Head of caudate nucleus (tissue), 42 donors: ENCODE data around the gene TRIM31.

ENCODE experiments used
- DNase-seq, 42 donors: peaks; one replicate each; pipeline versions ENCODE4 v3.0.0 to v3.0.0-alpha.2; 2020 to 2021; ENCODE audit warnings: mixed read lengths in 7 of 42
- intact Hi-C: fragments of 100-400 bp; cut with DNase I; formaldehyde crosslinking; loops from one replicate; pipeline ENCODE4 v1.15.0; 2022

Gene TRIM31, protein sequence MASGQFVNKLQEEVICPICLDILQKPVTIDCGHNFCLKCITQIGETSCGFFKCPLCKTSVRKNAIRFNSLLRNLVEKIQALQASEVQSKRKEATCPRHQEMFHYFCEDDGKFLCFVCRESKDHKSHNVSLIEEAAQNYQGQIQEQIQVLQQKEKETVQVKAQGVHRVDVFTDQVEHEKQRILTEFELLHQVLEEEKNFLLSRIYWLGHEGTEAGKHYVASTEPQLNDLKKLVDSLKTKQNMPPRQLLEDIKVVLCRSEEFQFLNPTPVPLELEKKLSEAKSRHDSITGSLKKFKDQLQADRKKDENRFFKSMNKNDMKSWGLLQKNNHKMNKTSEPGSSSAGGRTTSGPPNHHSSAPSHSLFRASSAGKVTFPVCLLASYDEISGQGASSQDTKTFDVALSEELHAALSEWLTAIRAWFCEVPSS

DNA sequence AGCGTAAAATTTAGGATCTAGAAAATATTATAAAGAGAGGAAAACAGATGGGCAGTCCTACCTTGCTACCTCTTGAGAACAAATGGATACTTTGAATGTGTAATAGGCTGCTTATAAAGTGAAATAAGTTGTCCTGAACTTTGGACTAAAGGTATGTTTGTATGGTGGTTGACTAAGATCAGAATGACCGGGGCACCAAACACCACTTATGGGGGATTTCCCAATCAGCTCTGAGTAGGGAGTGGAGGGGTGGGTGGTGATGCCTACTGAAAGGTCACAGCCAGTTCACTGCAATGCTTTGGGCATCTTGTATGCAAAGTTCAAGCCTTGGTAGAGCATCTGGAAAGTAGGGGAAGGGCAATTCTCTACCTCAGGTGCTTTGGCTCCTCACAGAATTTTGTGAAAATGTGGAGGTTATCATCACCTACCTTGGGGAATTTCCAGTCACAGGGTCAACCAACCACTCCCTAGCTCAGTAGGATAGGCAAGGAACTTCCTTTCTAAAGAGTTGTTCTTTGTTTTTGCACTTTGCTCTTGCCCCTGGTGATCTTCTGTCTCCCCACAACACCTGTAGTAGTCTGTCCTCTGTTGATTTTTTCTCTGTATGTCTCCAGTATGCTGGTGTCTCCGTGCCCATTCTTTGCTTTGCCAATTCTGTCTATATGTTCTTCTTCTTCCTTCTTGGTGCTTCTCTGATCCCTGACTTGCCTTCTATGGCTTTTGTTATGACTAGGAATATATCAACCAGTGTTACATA, at the start of gene TRIM31:
TRIM31 (minus strand) TSS at position 88 of the 757 bp plus-strand sequence. CDS start 285 bp downstream, outside the sequence.
- intact Hi-C loops: no loop called here
- DNase-seq: no peak

DNA sequence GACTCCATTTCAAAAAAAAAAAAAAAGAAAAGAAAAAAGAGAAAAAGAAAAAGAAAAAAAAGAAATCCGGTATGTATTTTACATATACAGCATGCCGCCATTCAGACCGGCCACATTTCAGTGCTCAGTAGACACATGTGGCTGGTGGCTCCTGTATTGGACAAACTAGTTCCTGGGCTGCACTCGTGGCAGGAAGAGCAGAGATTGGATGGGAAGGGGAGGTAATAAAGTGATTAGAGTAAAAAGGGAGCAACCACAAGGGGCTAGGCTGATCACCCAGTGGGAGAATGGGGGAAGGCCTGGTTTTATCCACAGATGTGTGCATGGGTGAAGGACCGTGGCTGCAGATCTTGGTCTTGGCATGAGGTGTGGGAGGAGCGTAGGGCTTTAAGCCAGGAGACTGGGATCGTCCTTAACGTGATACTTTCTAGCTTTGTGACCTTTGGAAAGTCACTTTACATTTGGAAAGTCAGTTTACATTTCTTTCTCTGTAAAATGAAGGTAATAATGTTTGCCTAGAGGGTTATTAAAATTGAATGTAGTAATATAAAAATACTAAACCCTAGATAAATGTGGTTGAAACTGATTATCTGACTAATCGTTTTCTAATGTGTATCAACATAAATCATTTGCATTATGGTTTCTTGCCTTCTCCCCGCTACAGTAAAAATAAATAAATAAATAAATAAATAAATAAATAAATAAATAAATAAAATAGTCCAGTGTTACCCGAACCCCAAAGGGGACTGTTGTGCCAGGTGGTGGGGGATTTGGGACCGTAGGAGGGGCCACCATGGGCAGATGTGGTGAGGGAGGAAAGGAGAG, 49.6 kb upstream of the TRIM31 start:
- intact Hi-C loops: no loop called here
- DNase-seq: no peak

DNA sequence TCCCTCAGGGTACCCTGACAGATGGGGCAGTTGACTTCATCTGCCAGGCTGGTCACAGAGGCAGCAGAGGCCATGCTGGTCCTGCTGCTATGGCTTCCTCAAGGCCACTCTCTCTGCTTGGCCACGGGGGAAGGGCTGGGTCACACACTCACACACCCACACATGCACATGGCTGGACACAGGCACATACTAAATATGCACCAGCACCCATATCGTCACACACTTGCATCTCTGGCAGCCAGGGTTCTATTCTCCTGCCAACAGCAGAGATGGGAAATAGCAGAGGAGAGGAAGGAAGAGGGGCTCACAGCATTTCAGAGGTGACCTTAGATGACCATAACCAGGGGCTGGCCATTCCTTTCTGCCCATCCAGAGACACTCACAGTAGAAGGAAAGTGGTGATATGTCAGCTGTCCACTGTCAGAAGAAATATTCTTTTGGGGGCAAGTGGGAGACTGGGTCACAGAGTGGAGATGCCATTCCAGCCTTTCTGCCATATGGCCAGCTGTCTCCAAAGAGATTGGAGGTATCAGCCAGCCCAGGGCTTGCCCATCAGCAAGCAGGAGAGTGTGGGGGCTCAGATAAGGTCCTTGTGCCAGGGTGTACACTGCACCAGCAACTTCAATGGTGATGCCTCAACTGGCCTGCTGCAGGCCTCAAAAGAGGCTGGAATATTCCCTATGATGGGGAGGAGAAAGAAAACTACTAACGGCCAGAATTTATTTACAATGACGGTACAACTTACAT, 48.1 kb upstream of the TRIM31 start, which contains the start of gene TRIM10:
TRIM10 (minus strand) TSS at position 427 of the 747 bp plus-strand sequence; CDS start at position 74, 353 bp downstream.
- intact Hi-C loops: no loop called here
- no peak for DNase-seq

DNA sequence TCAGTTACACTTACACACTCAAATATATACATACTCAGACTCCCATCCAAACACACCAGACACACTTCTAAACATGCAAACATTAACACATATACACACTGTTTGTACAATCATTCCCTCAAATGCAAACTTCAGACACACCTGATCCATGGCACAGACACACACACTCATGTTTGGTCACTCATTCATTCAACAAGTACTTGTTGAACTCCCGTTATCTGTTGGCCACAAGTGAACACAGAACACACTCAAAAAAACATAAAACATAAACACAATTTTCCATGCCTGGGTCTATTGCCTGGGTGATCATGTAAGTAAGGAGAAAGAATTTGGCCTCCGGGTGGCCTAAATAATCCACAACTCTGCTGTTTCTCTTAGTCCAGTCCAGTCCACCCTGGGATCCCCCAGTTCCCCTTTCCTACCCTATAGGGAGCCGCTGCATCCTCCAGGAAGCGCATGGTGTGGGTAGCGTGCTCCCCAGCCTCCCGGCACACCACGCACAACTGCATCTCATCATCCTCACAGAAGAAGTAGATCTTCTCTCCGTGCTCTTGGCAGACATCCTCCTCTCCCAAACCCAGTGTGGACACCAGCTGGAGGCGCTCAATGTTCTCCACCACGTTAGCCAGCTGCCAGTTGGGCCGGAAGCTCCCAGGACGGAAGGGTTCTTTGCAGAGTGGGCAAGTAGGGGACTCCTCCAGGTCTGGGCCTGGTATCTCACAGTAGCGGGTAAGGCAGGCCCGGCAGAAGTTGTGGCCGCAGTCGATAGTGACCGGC, 47.3 kb upstream of the TRIM31 start:
- intact Hi-C loops: no loop called here
- DNase-seq: no peak

DNA sequence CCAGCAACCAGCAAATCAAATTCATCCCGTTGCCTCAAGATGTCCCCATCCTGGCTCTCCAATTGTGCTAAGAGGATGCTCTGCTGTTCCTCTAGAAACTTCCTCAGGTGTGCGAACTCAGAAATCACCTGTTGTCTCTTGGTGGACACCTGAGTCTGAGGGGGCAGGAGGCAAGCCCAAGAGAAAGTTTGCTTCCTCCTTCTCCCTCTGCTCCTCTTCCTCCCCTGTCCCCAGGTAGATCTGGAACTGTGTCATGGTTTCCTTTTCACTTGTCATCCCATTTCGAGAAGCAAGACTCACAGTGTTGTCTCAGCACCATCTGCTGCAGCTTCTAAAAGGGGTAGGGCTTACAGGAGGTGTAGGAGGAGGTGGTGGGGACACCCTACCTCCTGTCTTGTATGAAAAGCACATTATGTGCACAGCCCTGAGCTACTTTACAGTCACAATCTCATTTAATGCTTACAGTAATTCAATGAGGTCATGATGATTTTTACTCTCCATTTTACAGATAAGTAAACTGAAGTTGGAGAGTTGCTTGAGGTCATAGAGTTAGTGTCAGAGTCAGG, 45.7 kb upstream of the TRIM31 start:
- no peak for DNase-seq
- intact Hi-C loops: no loop called here

DNA sequence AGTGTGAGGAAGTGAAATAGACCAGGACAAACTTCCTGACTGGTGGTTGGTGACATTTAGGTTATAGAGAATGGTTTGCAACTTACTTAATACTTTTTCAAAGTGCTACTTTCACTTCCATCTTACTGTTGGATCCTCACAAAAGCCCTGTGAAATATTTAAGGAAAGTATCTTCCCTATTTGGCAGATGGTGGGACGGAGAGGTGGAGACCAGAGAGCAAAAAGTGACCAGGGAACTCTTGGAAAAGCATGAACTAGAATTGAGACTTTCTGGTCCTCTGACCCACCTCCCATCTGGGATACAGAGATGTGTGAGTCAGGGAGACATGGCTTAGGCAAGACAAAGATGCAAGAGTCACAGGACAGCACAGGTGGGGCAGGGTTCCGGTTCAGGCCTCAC, 45.1 kb upstream of the TRIM31 start:
- intact Hi-C loops: no loop called here

DNA sequence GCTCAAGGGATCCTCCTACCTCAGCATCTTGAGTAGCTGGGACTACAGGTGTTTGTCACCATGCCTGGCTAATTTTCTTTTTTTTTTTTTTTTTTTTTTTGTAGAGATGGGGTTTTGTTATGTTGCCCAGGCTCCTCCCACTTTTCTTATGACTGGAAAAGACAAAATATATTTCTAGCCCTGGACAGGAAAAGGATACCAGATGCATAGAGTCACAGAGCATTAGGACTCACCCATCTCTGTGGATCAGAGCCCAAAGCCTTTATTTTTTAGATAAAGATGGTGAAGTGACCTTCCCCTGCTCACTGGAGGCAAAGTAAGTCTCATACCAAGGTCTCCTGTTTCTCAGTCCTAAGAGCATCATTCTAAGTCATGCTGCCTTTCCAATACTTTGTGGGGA, 44.7 kb upstream of the TRIM31 start:
- no peak for DNase-seq
- intact Hi-C loops: no loop called here

More for the DNA sequence above, 45.1 kb upstream of the TRIM31 start:
- DNase-seq: no peak

DNA sequence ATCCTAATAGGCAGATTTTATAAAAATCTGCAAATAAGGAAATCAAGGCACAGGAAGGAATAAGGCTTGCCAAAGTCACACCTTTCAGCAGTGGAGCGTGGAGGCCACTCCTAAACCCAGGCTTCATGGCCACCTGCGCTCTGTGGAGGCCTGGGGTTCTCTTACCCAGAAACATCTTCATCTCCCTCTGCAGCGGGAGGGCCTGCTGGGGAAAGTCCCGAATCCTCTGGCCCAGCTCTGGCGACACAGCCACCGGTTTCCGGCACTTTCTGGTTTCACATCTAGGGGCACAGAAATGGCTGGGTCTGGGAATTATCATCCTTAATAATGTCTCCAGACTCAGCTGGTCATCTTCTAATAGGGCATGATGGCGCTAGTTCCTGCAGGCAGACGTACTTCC, 43.9 kb upstream of the TRIM31 start:
- intact Hi-C loops: no loop called here
- no peak for DNase-seq

DNA sequence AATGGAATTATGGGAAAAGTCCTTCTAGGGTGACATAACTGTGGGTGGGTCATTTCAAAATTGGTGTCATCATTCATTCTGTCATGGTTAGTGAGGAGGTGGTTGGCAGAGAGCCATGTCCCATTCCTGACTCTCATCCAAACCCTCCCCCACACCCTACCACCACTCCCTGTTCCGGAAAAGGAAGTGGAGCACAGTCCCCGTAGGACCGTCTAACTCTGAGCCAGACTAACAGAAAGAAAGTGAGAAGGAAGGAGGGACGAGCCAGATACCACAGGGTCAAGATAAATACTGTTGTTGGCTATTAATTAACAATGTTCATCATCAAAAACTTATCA, 43.3 kb upstream of the TRIM31 start:
- intact Hi-C loops: no loop called here
- DNase-seq: no peak

DNA sequence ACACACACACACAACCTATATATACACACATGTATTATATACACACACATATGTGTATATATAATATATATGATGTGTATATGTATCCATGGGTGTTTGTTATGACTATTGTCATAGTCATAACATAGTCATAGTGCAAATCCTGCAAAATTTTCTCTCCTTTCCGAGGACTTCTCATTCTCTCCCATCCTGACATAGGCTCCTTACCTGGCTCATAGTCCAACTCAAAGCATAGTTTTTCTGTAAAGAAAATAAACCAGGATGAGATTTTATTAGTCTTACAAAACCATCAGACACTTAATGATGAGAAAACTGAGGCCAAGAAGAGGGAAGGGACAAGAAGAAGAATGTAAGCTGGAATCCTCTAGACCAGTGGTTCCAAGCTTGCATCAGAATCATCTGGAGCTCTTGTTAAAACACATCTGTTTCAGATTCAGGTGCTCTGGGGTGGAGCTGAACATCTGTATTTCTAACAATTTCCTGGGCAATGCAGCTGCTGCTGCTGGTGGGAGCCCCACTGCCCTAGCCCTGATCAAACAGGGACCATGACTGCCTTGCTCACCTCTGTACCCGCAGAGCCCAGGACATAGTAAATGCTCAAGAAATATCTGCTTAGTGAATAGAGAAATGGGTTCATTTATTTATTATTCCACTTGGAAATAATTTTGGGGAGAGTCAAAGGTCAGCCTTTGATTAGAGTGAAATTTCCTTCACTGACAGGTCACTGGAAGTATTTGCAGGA, 42.8 kb upstream of the TRIM31 start:
- intact Hi-C loops: no loop called here
- no peak for DNase-seq

DNA sequence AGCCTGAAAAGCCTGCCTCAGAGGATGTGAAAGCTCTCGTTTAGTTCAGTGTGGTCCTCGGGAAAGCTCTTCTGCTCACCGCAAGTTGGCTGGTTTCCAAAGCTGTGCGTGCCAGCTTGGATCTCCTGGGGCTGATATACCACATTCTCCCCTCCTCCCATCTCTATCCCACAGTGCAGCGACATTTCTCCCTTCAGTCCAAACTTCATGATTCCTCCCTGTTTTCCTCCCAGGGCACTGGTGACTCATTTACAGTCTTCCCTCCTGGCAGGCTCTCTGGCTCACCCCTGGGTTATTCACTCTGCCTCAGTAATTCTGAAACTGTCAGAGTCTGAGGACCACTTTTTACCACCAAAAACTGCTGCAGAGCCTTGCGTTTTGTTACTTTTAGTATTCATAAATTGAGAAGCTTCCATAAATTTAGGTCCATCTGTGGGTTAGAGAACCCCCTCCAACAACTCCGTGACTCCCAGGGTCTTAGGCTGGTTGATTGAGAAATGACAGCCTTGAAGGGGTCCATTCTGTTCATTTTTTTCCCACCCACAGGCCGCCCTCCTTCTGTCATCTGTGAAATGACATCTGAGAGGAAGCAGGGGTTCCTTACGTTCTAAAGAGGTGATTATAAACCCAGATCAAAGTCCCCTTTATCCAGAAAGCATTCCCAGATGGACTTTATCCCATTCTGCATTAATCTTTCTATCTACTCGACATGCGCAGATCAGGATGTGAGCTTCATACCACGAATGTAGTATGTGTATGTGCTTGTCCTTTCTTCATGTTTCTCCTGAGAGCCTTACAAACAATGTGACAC, 42.0 kb upstream of the TRIM31 start:
- intact Hi-C loops: no loop called here
- no peak for DNase-seq

DNA sequence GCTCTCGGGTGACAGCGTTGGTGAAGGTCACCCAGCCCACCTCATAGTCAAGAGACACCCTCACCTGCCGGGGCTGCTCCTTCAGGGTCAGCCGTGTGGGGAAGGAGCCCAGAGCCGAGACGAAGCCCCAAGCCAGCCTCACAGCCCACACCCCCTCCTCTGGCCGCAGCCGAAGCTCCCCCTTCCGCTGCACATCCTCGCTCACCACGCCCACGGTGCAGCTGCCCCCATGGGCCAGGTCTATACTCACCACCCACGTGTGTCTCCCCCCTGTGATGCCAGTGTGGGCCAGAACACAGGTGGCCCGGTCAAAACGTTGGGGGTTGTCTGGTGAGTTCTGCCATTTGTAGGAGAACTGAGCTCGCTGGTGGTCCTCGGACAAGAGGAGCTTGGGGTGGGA, 41.2 kb upstream of the TRIM31 start:
- intact Hi-C loops: no loop called here
- DNase-seq: no peak

DNA sequence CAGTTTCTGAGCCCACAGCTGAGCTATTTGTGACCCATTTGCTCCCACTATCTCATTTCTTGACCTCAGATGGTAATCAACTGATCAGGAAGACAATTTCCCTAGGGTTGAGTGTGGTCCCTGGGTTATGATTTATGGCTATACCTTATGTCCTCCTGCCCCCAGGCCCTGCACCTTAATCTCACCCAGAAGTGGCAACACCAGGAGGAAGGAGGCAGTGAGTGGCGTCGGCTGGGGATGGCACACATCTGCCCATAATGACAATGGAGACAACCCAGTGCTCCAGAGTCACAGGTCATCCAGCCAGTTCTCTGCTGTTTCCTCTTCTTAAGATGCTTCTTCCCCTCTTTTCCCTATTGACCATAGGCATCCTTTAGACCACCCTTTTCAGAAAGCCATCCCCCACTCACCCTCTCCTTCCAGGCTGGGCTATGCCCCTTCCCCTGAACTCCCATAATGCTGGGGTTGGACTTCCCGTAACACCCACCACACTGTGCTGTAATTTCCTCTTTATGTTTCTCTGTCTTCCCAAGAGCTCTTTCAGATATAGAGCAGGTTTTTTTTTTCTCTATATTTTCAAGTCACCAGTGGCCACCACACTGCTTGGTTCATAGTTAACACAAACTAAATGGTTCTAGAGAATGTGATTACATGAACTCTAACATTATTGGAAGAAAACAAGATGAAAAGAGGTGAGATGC, 40.2 kb upstream of the TRIM31 start:
- intact Hi-C loops: no loop called here
- DNase-seq: no peak

DNA sequence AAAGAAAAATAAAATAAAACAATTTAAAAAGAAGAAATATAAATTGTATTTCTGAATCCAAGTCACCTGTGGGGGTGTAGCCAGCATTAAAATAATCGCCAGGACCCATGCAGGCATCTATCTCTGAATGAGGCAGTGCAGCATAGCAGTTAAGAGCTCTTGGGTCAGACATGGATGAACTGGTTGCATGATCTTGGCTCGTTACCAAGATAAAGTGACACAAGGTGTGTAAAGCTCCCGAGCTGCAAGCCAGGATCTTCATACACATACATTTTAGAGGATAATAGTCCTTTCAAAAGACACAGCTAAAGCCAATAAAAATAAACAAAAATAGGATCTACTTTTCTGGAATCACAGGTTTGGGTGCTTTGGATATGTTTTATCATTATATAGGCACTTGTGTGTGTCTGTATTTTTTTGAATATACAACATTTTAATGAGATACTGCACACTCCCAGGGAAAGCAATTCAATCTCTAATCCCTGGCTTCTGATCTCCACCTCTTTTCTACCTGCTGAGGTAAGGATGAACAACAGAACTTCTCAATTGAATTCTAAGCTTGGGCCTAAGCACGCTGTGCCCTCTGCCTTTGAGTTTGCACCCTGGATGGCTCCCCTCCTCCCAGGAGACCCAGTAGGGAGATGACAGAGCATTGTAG, 39.3 kb upstream of the TRIM31 start:
- no peak for DNase-seq
- intact Hi-C loops: no loop called here

DNA sequence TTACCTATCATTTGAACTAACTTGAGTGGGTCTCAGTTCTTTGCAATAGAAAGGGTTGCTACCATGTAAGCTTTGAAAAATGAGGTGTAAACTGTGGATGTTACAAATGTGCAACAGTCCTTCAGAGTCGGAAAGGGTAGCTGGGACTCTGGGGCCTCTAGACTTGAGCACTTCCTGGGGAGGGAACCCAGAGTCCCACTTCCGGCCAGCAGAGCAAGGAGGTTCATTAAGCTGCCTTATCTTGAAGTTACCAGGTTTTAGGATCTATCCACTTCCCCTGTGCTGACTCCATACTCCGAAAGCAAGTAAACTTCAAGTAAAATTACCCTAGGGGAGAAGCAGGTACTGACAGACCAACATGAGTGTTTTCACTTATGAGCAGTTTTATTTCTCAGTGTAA, 38.7 kb upstream of the TRIM31 start:
- no peak for DNase-seq
- intact Hi-C loops: no loop called here
